HEK293 (cell line): Measurements from ENCODE around the gene SLC6A13.
A peak's percentile ranks its signal among the peaks of the same experiment; 100 is the strongest.
"Not testable (repeated sequence)": the region's sequence is repeated elsewhere in the genome, so short reads cannot be mapped to it uniquely, and the experiment has no call there.

Source experiments
- CTCF ChIA-PET: fragments of 350-600 bp; formaldehyde crosslinking; extraction: SDS; loops from one replicate; lab custom pipeline; 2021; ENCODE audit warnings: antibody characterized with exemption; lab: Yijun Ruan, JAX
- POLR2A ChIA-PET: fragments of 300-600 bp; formaldehyde crosslinking; extraction: SDS; loops from one replicate; lab custom pipeline; 2020; ENCODE audit warnings: antibody characterized with exemption, inconsistent platforms; lab: Yijun Ruan, JAX
- H3K27ac ChIP-seq: fragments of 200-500 bp; sonication (Bioruptor generic); 2 replicates; pipeline ENCODE4 v1.5.1; 2014; ENCODE audit warnings: low read depth, low read length, control low read depth, inconsistent platforms; ENCODE audit errors: extremely low read depth
- H3K36me3 ChIP-seq, 2 experiments: fragments of 200-500 bp in 1 of 2; sonication (Bioruptor generic) in 1 of 2; 1 replicate in 1 of 2; 2 replicates in 1 of 2; pipeline ENCODE4 v1.5.1; 2014 to 2017; ENCODE audit warnings: inconsistent platforms in 2 of 2, low read length in 2 of 2; ENCODE audit not compliant: control insufficient read depth in 2 of 2, insufficient read depth in 1 of 2
- H3K4me1 ChIP-seq: fragments of 200-500 bp; sonication (Bioruptor generic); 2 replicates; pipeline ENCODE4 v1.5.1; 2014; ENCODE audit warnings: mild to moderate bottlenecking, low read length, inconsistent platforms; ENCODE audit not compliant: control insufficient read depth, insufficient read depth
- H3K4me3 ChIP-seq: 2 replicates; pipeline ENCODE4 v1.5.1; 2011; ENCODE audit warnings: low read depth, mild to moderate bottlenecking, control low read depth, low read length, moderate library complexity
- H3K9me3 ChIP-seq: fragments of 200-500 bp; sonication (Bioruptor generic); 2 replicates; pipeline ENCODE4 v1.5.1; 2014; ENCODE audit warnings: low read depth, low read length, inconsistent platforms; ENCODE audit not compliant: control insufficient read depth, insufficient read depth
- AEBP2 ChIP-seq: fragments of 450-650 bp; formaldehyde crosslinking; IDR thresholded peaks from 2 replicates; pipeline ENCODE4 v1.5.1; 2016; ENCODE audit warnings: missing biosample characterization, missing genetic modification characterization, borderline replicate concordance
- CTCF ChIP-seq: fragments of 450-650 bp; formaldehyde crosslinking; IDR thresholded peaks from 2 replicates; pipeline ENCODE4 v1.5.1; 2016; ENCODE audit warnings: missing biosample characterization, missing genetic modification characterization
- EGR2 ChIP-seq: fragments of 450-650 bp; formaldehyde crosslinking; IDR thresholded peaks from 2 replicates; pipeline ENCODE4 v1.5.1; 2016; ENCODE audit warnings: low read depth, missing biosample characterization, missing genetic modification characterization
- KLF17 ChIP-seq: fragments of 450-650 bp; formaldehyde crosslinking; IDR thresholded peaks from 2 replicates; pipeline ENCODE4 v1.5.1; 2016; ENCODE audit warnings: missing biosample characterization, missing genetic modification characterization
- KLF9 ChIP-seq: fragments of 450-650 bp; formaldehyde crosslinking; IDR thresholded peaks from 2 replicates; pipeline ENCODE4 v1.5.1; 2016; ENCODE audit warnings: missing biosample characterization, missing genetic modification characterization, low read depth
- PBX3 ChIP-seq: sonication (generic); formaldehyde crosslinking; IDR thresholded peaks from 2 replicates; pipeline ENCODE4 v1.8.1; 2022; ENCODE audit warnings: mild to moderate bottlenecking, moderate library complexity, missing genetic modification reagents
- ZNF214 ChIP-seq: fragments of 450-650 bp; formaldehyde crosslinking; IDR thresholded peaks from 2 replicates; pipeline ENCODE4 v1.5.1; 2017; ENCODE audit warnings: missing biosample characterization, mild to moderate bottlenecking, missing genetic modification characterization, borderline replicate concordance
- ZNF423 ChIP-seq: fragments of 450-650 bp; formaldehyde crosslinking; IDR thresholded peaks from 2 replicates; pipeline ENCODE4 v1.5.1; 2016; ENCODE audit warnings: missing biosample characterization, missing genetic modification characterization
- ZNF513 ChIP-seq: fragments of 450-650 bp; IDR thresholded peaks from 2 replicates; pipeline ENCODE4 v1.5.1; 2018; ENCODE audit warnings: missing biosample characterization, missing genetic modification characterization
- ZNF521 ChIP-seq: fragments of 450-650 bp; formaldehyde crosslinking; IDR thresholded peaks from 2 replicates; pipeline ENCODE4 v1.5.1; 2017; ENCODE audit warnings: missing biosample characterization, mild to moderate bottlenecking, missing genetic modification characterization
- ZSCAN4 ChIP-seq: fragments of 450-650 bp; formaldehyde crosslinking; IDR thresholded peaks from 2 replicates; pipeline ENCODE4 v1.5.1; 2017; ENCODE audit warnings: missing biosample characterization, missing genetic modification characterization

SLC6A13 gene

GRCh38 chr12:188910-189621, 73.6 kb downstream of the SLC6A13 start (continued):
- TF ChIP-seq ZNF521 (no peak), KLF17 (tag by site-specific recombination) (no peak), ZNF513 (tag by site-specific recombination) (no peak), CTCF (tag by site-specific recombination) (peak; percentile 40), EGR2 (no peak), ZNF214 (tag by site-specific recombination) (no peak)
- TF ChIP-seq, all 188 proteins: peak for 19

- TF ChIP-seq KLF9 (tag by site-specific recombination) = 0 out of 2 replicates have a peak, but pooled peaks have one; percentile 0
- H3K4me1 ChIP-seq, H3K36me3 ChIP-seq, H3K9me3 ChIP-seq, H3K4me3 ChIP-seq, H3K27ac ChIP-seq, POLR2A ChIA-PET: not testable (repeated sequence)
- CTCF ChIA-PET = interaction anchor here (0.6 to 2.9 kb wide), 11 partner anchors 9 to 1145 kb away, joined by 3 to 13 read pairs (median 4); no protein-coding TSS in a partner anchor
Observed at GRCh38 chr12:187986-188909, 74.4 kb downstream of the SLC6A13 start.

GRCh38 chr12:186006-186625, 76.5 kb downstream of the SLC6A13 start:
- no peaks in the 10 kb centered on the region for H3K9me3 ChIP-seq
- ChIA-PET CTCF (interaction anchor here (0.6 to 1.0 kb wide), 3 partner anchors 20 to 38 kb away, joined by 3 to 4 read pairs (median 3); no protein-coding TSS in a partner anchor), POLR2A (no interaction called here)
- H3K36me3 ChIP-seq = no peaks in the 10 kb centered on the region
- no peak overlapping the region for H3K27ac ChIP-seq
- TF ChIP-seq AEBP2 (tag by site-specific recombination) (no peak), ZNF423 (tag by site-specific recombination) (no peak), PBX3 (CRISPR knock-in tag) (no peak), ZSCAN4 (tag by site-specific recombination) (no peak)
- H3K4me1 ChIP-seq = no peaks in the 10 kb centered on the region
- H3K4me3 ChIP-seq = no peak overlapping the region
